Hepatocyte (in vitro differentiated cells): ENCODE measurements around the gene ZMPSTE24.

Experiments used
- EZH2 ChIP-seq: fragments of 200-600 bp; sonication (generic); IDR thresholded peaks from 2 replicates; pipeline ENCODE4 v1.6.1; 2016; ENCODE audit warnings: antibody characterized with exemption, mild to moderate bottlenecking, borderline replicate concordance
- EZH2phosphoT487 ChIP-seq: fragments of 200-600 bp; sonication (generic); IDR thresholded peaks from one replicate; pipeline ENCODE4 v1.6.1; 2018; ENCODE audit warnings: antibody characterized with exemption, mild to moderate bottlenecking, low read depth, moderate library complexity; ENCODE audit not compliant: unreplicated experiment, severe bottlenecking
- TF ChIP-seq, protein P1 (sequence below): fragments of 200-600 bp; sonication (generic); IDR thresholded peaks from 2 replicates; pipeline ENCODE4 v1.5.1; 2016; ENCODE audit warnings: antibody characterized with exemption, mild to moderate bottlenecking; ENCODE audit not compliant: poor library complexity

DNA sequence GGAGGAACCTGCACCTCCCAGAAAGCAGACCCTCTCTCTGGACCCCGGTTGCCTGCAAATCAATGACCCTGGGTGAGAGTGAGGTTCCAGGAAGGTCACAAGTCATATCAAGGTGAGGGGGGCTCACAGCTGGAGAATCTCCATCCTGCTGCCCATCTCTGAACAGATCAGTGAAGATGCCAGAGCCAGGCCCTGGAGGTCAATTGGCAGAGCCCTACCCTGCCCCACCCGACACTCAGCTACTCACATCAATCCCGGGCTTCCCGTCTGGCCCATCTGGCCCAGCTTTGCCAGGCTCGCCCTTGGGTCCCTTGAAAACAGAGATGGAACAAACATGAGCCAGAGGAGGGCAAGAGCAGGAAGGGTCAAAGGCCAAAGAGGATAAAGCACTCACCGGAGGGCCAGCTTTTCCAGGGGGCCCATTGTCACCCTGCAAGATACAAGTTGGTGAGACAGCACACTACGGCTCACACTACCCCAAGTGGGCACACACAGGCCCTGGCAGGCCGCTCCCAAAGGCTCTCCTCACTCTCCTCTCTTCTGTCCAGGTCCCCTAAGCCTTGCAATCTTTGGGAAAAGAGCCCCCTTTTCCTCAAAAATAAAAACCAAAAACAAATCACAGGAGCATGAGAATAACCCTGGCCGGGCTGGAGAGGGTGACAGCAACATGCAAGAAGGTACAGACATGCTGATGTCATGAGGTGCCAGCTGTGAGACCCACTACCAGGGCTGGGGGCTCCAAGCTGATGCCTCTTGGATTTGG is 56.1 kb downstream of the ZMPSTE24 start:
- TF ChIP-seq, protein P1, sequence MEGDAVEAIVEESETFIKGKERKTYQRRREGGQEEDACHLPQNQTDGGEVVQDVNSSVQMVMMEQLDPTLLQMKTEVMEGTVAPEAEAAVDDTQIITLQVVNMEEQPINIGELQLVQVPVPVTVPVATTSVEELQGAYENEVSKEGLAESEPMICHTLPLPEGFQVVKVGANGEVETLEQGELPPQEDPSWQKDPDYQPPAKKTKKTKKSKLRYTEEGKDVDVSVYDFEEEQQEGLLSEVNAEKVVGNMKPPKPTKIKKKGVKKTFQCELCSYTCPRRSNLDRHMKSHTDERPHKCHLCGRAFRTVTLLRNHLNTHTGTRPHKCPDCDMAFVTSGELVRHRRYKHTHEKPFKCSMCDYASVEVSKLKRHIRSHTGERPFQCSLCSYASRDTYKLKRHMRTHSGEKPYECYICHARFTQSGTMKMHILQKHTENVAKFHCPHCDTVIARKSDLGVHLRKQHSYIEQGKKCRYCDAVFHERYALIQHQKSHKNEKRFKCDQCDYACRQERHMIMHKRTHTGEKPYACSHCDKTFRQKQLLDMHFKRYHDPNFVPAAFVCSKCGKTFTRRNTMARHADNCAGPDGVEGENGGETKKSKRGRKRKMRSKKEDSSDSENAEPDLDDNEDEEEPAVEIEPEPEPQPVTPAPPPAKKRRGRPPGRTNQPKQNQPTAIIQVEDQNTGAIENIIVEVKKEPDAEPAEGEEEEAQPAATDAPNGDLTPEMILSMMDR: no peak
- no peak for TF ChIP-seq EZH2phosphoT487
- TF ChIP-seq EZH2: no peak
